ENCODE measurements around the gene PSG7.
"Not testable (repeated sequence)": the region's sequence is repeated elsewhere in the genome, so short reads cannot be mapped to it uniquely, and the experiment has no call there.

Gene PSG7

DNA sequence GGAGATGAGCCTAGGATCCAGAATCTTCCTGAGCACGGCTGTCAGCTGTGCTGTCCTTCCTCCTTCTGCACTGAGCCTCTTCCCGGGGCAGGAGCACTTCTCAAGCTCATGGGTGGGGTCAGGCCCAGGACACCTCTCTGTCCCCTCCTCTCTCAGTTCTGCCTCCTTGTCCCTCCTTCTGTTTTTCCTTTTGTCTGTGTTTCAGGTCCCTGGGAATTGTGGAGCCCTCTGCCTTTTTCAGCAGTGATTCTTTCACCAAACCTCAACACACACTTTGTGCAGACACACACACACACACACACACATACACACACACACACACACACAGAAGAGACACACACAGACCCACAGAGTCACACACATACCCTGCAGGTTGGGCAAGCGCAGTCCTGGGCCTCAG is at the start of gene PSG7:
PSG7 (minus strand) TSS at position 101 of the 400 bp plus-strand sequence. CDS start 131 bp downstream, outside the sequence.
- not testable (repeated sequence) for H3K4me1 ChIP-seq (ENCODE audit: control insufficient read depth, insufficient read depth, low read length); H3K4me3 ChIP-seq (ENCODE audit: low read length)

DNA sequence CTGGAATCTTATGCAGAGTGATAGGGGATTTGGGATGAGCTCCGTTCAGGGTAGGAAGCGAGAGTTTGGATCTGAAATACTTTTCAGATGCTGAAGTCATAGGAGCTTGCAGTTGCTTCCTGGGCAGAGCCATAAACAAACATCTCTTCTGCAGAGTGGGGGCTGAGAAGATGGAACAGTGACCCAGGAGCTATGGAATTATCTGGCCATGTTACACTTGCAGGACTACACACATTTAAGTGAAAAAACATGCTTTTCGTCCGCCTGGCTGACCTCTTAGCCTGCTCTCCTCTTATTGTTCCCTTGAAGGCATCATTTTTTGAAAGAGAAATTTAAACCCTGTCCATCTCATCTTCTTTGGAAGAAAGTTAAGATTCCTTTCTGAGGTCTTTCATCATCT is 48.6 kb upstream of the PSG7 start:
- no peak overlapping the region for H3K9ac ChIP-seq (ENCODE audit: low read length)
- no peaks in the 10 kb centered on the region for H3K4me1 ChIP-seq (ENCODE audit: control insufficient read depth, insufficient read depth, low read length)
- no peaks in the 10 kb centered on the region for H3K27me3 ChIP-seq (ENCODE audit: control insufficient read depth, insufficient read depth, low read length)

More for the DNA sequence above, at the start of gene PSG7:
- H3K9me3 ChIP-seq (ENCODE audit: control insufficient read depth, low read length); H3K27me3 ChIP-seq (ENCODE audit: control insufficient read depth, insufficient read depth, low read length); H3K9ac ChIP-seq (ENCODE audit: low read length); H3K36me3 ChIP-seq (ENCODE audit: control insufficient read depth, insufficient read depth, low read length): not testable (repeated sequence)

DNA sequence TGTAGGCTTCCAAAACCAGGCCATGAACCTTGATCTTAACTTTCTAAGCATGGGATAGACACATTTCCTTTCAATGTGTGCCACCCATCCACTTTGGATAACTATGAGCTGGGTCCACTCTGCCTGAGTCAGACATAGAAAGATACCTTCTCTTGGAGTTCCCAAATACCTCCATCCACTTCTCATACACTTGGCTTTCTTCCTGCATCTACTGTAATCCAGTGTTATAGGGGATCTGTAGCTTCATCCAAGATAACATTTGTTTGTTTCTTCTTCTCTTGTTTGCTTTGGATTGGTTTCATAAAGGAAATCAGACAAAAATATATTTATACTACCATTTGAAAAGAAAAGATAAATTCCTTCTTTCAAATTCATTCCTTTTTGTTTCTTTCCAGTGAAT is 45.1 kb upstream of the PSG7 start:
- not testable (repeated sequence) for H3K27me3 ChIP-seq (ENCODE audit: control insufficient read depth, insufficient read depth, low read length); H3K4me3 ChIP-seq (ENCODE audit: low read length); H3K9me3 ChIP-seq (ENCODE audit: control insufficient read depth, low read length); H3K36me3 ChIP-seq (ENCODE audit: control insufficient read depth, insufficient read depth, low read length); H3K9ac ChIP-seq (ENCODE audit: low read length); H3K4me1 ChIP-seq (ENCODE audit: control insufficient read depth, insufficient read depth, low read length)

More for the DNA sequence above, 48.6 kb upstream of the PSG7 start:
- Histone ChIP-seq H3K4me3 (ENCODE audit: low read length) (no peak overlapping the region), H3K9me3 (ENCODE audit: control insufficient read depth, low read length) (no peaks in the 10 kb centered on the region), H3K36me3 (ENCODE audit: control insufficient read depth, insufficient read depth, low read length) (no peaks in the 10 kb centered on the region)

DNA sequence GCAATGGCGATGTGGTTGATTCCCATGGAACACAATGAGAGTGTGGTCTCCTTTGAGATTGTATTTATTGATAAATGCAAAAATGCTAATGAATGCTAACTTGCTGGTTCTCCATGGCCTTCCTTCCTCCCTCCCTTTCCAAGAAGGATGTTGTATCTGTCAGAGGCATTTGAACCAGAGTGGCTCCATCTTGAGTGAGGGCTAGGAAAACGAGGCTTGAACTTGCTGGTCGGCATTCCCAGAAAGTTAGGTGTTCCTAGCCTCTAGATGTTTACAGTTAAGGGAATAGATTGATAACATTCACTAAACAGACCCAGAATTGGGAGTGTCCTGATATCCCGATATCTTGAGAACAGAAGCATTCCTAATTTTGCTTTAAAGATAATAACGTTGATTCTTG is 34.4 kb upstream of the PSG7 start:
- not testable (repeated sequence) for H3K9ac ChIP-seq (ENCODE audit: low read length); H3K4me3 ChIP-seq (ENCODE audit: low read length); H3K4me1 ChIP-seq (ENCODE audit: control insufficient read depth, insufficient read depth, low read length); H3K9me3 ChIP-seq (ENCODE audit: control insufficient read depth, low read length); H3K27me3 ChIP-seq (ENCODE audit: control insufficient read depth, insufficient read depth, low read length); H3K36me3 ChIP-seq (ENCODE audit: control insufficient read depth, insufficient read depth, low read length)

DNA sequence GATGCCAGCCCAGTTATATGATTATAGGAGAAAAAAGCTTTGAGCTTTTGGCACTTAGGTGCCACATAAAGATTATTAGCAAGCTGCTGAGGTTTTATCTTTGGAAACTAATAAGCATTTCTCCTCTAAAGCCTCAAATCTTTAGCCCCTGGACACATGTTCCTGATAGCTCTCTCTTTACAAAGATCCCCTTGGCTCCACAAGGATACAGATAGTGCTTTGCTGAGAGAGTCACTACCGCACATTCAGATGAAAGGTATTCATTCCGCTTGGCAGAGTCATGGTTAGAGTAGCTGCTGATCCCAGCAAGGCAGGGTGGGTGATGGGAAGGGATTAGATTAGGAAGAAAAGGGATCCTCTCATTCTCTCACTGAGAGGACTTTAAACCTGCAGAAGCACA is 28.2 kb upstream of the PSG7 start:
- H3K36me3 ChIP-seq (ENCODE audit: control insufficient read depth, insufficient read depth, low read length), result no peaks in the 10 kb centered on the region
- no peak overlapping the region for H3K4me3 ChIP-seq (ENCODE audit: low read length)
- no peak overlapping the region for H3K9ac ChIP-seq (ENCODE audit: low read length)
- H3K9me3 ChIP-seq (ENCODE audit: control insufficient read depth, low read length), result no peaks in the 10 kb centered on the region
- no peaks in the 10 kb centered on the region for H3K27me3 ChIP-seq (ENCODE audit: control insufficient read depth, insufficient read depth, low read length)
- H3K4me1 ChIP-seq (ENCODE audit: control insufficient read depth, insufficient read depth, low read length), result no peaks in the 10 kb centered on the region

DNA sequence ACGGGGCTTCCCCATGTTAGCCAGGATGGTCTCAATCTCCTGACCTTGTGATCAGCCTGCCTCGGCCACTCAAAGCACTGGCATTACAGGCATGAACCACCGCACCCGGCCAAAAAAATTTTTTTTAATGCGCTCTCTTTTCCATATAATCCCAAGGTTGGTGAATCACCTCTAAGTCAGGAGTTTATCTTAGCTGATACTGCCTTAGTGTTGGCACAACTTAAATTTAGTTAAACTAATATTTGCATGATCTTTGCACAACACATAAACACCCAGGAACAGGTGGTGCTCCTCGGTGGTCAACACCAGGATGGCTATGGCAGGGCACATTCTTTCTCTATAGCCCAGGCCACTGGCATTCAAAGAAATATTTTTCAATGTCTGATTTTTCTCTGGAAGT is 24.1 kb upstream of the PSG7 start:
- H3K9ac ChIP-seq (ENCODE audit: low read length), result no peak overlapping the region

DNA sequence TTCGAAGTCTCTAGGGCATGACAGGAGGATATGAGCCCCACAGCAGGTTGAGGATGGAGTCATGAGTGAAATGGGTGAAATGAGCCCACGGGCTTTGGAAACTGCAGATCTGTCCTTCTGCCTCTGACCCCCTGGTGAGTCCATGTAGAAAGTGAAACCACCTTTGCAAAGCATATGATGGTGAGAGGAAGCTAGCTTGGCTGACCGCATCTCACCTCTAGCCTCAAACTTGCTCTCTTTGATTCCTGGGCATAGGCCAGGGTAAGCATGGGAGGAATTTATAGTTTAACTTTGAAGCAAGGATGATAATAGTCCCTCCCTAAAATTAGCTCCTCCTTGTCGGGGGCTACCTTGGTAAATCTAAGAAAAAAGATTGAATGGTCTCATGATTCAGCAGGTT is 15.1 kb upstream of the PSG7 start:
- H3K4me3 ChIP-seq (ENCODE audit: low read length); H3K27me3 ChIP-seq (ENCODE audit: control insufficient read depth, insufficient read depth, low read length); H3K9ac ChIP-seq (ENCODE audit: low read length): not testable (repeated sequence)

More for the DNA sequence above, 24.1 kb upstream of the PSG7 start:
- H3K4me1 ChIP-seq (ENCODE audit: control insufficient read depth, insufficient read depth, low read length), result no peaks in the 10 kb centered on the region
- H3K4me3 ChIP-seq (ENCODE audit: low read length), result no peak overlapping the region
- no peaks in the 10 kb centered on the region for H3K9me3 ChIP-seq (ENCODE audit: control insufficient read depth, low read length)
- H3K36me3 ChIP-seq (ENCODE audit: control insufficient read depth, insufficient read depth, low read length), result no peaks in the 10 kb centered on the region
- H3K27me3 ChIP-seq (ENCODE audit: control insufficient read depth, insufficient read depth, low read length), result no peaks in the 10 kb centered on the region

DNA sequence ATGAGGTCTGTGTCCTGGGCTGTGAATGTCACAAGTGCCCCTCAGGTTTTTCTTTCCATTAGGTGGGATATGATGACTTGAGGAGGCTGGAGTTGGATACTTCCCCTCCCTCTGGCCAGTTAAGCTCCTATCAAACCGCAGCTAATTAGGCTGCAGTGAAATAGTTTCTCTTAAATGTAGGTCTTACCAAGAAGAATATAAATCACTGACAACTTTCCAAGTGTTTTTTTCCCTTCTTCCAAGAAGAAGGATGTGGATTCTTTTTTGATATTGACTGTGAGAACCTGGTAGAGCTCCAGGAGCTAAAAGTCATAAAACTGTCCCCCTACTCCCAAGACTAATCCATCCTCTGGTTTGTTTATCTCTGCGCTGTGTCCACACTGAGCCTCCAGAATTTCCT is 14.5 kb upstream of the PSG7 start:
- not testable (repeated sequence) for H3K9me3 ChIP-seq (ENCODE audit: control insufficient read depth, low read length); H3K9ac ChIP-seq (ENCODE audit: low read length); H3K36me3 ChIP-seq (ENCODE audit: control insufficient read depth, insufficient read depth, low read length); H3K4me1 ChIP-seq (ENCODE audit: control insufficient read depth, insufficient read depth, low read length); H3K27me3 ChIP-seq (ENCODE audit: control insufficient read depth, insufficient read depth, low read length); H3K4me3 ChIP-seq (ENCODE audit: low read length)

More for the DNA sequence above, 15.1 kb upstream of the PSG7 start:
- H3K4me1 ChIP-seq (ENCODE audit: control insufficient read depth, insufficient read depth, low read length); H3K9me3 ChIP-seq (ENCODE audit: control insufficient read depth, low read length); H3K36me3 ChIP-seq (ENCODE audit: control insufficient read depth, insufficient read depth, low read length): not testable (repeated sequence)

DNA sequence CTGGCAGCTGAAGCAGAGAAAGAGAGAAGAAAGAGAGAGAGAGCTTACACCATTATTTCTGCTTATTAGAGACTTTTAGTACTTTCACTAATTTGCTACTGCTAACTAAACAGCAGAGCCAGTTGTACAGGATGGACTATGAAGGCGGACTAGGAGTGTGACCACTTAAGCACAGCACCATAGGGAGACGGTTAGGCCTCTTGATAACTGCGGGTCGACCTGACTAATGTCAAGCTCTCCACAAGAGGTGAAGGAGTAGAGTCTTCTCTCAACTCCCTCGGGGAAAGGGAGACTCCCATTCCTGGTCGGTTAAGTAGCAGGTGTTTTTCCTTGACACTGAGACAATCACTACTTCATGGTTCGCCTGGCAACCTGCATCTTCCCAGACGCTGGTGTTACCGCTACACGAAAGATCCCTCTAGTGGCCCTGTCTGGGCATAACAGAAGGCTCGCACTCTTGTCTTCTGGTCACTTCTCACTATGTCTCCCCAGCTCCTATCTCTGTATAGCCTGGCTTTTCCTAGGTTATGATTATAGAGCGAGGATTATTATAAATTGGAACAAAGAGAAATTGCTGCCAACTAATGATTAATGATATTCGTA is 5.3 kb upstream of the PSG7 start:
- H3K9me3 ChIP-seq (ENCODE audit: control insufficient read depth, low read length), result no peaks in the 10 kb centered on the region
- no peaks in the 10 kb centered on the region for H3K27me3 ChIP-seq (ENCODE audit: control insufficient read depth, insufficient read depth, low read length)

DNA sequence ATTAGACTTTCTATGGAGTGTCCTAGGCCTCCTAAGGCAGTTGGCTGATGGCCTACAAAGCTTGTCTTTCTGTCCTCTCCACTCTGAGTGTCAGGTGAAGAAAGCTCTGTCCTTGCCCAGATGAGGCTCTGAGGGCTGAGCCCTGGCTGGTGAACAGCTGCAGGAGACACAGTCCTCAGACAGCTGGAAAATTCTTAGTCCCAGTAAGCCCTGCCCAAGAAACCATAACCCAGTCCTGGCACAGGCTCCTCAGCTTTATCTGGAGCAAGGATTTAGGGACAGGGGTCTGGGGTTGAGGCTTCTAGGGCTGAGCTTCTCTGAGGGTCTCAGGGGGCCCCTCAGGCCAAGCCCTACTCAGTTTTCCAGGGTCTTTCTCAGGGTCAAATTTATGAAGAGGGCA is 2.3 kb downstream of the PSG7 start:
- H3K9me3 ChIP-seq (ENCODE audit: control insufficient read depth, low read length); H3K4me3 ChIP-seq (ENCODE audit: low read length); H3K27me3 ChIP-seq (ENCODE audit: control insufficient read depth, insufficient read depth, low read length); H3K9ac ChIP-seq (ENCODE audit: low read length); H3K4me1 ChIP-seq (ENCODE audit: control insufficient read depth, insufficient read depth, low read length); H3K36me3 ChIP-seq (ENCODE audit: control insufficient read depth, insufficient read depth, low read length): not testable (repeated sequence)

More for the DNA sequence above, 5.3 kb upstream of the PSG7 start:
- no peaks in the 10 kb centered on the region for H3K4me1 ChIP-seq (ENCODE audit: control insufficient read depth, insufficient read depth, low read length)
- H3K9ac ChIP-seq (ENCODE audit: low read length), result no peak overlapping the region
- H3K4me3 ChIP-seq (ENCODE audit: low read length), result no peak overlapping the region
- no peaks in the 10 kb centered on the region for H3K36me3 ChIP-seq (ENCODE audit: control insufficient read depth, insufficient read depth, low read length)

DNA sequence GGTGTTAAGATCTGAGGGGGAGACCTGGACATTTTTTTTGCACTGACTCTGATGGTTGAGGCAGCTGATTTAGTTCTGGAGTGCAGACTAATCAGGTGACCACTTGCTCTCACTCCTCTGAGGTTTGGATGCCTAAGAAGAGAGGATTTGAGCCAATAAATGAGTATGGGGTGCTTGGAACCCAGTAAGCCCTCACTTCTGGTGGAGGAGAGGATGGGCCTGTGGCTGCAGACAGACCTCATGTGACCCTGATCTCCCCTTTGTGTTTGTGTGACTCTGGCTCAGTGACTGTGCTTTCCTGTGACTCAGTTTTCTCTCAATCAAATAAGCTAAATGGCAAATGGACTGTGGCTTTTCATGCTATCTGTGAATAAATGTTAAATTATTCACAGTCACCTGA is 2.8 kb downstream of the PSG7 start:
- H3K4me1 ChIP-seq (ENCODE audit: control insufficient read depth, insufficient read depth, low read length), result not testable (repeated sequence)

DNA sequence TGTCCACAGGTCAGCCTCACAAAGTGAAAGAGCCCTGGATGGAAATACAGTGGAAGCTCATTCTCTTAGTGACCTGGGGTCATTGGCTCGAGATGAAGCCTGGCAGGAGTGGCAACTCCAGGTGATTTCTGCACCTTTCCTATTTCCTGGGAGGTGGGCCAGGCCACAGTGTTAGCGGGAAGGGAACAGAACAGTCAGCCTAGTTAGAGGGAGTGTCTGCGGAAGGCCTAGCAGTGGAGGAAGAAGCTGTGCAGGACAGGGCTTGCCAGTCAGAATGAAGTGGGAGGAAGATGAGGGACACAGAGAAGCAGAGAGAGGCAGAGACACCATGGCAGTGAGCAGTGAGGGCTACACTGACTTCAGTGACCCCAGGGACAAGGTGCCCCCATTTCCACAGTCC is 3.6 kb downstream of the PSG7 start:
- not testable (repeated sequence) for H3K27me3 ChIP-seq (ENCODE audit: control insufficient read depth, insufficient read depth, low read length); H3K9ac ChIP-seq (ENCODE audit: low read length); H3K4me3 ChIP-seq (ENCODE audit: low read length)

More for the DNA sequence above, 2.8 kb downstream of the PSG7 start:
- not testable (repeated sequence) for H3K36me3 ChIP-seq (ENCODE audit: control insufficient read depth, insufficient read depth, low read length); H3K27me3 ChIP-seq (ENCODE audit: control insufficient read depth, insufficient read depth, low read length); H3K9me3 ChIP-seq (ENCODE audit: control insufficient read depth, low read length); H3K4me3 ChIP-seq (ENCODE audit: low read length); H3K9ac ChIP-seq (ENCODE audit: low read length)

DNA sequence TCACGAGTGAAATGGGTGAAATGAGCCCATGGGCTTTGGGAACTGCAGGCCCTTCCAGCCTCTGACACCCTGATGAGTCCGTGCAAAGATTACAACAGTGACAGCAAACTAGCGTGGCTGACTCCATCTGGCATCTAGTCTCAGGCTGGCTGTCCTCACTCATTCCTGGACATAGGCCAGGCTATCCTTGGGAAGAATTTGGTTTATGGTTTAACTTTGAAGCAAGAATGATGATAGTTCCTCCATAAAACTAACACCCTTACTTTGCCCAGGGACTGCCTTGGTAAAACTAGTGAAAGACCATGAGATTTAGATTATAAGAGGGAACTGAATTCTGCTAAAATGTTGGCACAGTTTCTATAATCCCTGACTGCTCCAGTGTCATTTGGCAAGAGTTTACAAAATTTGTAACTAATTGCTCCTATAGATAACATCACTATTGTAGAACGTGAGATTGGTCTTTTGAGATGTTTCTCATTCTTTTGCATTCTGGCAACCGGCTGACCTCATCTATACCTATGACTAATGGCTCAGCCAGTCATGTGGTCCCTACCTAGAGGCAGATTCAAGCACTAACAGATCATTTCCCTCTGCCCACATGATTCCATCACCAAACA is 4.4 kb downstream of the PSG7 start:
- H3K9ac ChIP-seq (ENCODE audit: low read length); H3K27me3 ChIP-seq (ENCODE audit: control insufficient read depth, insufficient read depth, low read length); H3K9me3 ChIP-seq (ENCODE audit: control insufficient read depth, low read length); H3K36me3 ChIP-seq (ENCODE audit: control insufficient read depth, insufficient read depth, low read length); H3K4me1 ChIP-seq (ENCODE audit: control insufficient read depth, insufficient read depth, low read length); H3K4me3 ChIP-seq (ENCODE audit: low read length): not testable (repeated sequence)

More for the DNA sequence above, 3.6 kb downstream of the PSG7 start:
- not testable (repeated sequence) for H3K36me3 ChIP-seq (ENCODE audit: control insufficient read depth, insufficient read depth, low read length); H3K9me3 ChIP-seq (ENCODE audit: control insufficient read depth, low read length); H3K4me1 ChIP-seq (ENCODE audit: control insufficient read depth, insufficient read depth, low read length)

Data from mucosa of stomach (tissue), 1 donor.